Activated CD4-positive, alpha-beta T cell treated with anti-CD3 and anti-CD28 coated beads for 4 hours (primary cell): ENCODE data around the gene CCDC171.

Experiments
- DNase-seq, 2 donors: peaks; one replicate each; pipeline ENCODE4 v3.0.0-alpha.2; 2020

CCDC171 gene

DNA sequence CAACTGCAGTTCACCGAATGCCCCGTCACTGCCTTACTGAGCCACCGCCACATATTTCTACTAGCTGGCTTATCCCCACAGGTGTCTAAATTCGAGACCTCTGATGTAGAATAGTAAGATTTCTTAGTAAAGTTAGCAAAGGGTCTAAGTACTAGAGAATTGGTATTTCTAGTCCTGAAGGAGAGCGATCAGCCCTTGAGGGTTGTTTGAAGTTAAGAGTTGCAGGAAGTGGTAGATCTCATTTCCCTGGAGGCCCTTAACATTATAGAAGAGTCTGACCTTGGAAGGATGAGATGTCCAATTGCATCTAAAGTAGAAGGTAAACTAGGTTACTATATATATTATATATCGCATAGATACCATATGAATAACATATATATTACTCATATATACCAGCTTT is 451.8 kb downstream of the CCDC171 start:
- DNase-seq, result no peak

DNA sequence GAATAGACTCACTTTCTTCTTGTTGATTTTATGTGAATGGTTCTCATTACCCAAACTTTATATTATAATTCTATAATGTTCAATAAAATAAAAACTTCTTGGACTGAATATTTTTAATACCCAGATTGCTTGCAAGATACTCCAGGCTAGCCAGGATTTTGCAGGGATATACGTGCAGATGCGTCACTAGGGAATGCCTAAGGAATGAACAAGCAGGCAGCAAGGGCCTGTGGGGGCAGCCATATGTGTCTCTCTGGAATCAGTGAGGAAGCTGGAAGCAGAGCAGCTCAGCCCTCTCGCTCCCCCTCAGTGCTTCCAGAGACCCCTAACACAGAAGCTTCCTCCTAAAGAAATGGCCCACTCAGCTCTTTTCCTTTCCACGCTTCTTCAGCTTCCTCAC is 457.4 kb downstream of the CCDC171 start:
- no peak for DNase-seq

DNA sequence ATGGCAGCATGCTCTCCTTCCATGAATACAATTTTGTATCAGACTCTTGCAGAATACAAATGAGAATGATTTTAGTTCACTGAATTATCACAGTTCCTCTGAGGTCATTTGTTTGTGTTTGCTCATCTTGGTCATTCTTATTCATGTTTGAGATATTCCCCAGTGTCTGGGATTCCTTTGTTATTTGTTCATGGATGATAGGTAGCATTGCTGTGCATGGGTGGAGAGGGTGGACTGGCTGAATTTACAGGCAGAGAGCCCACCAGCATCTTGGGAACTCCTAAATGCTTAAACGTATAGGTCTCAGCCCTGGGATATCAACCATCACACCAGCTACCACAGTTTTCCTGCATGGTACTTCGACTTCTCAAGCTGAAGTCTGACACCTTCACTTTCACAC is 459.8 kb downstream of the CCDC171 start:
- DNase-seq, result no peak

DNA sequence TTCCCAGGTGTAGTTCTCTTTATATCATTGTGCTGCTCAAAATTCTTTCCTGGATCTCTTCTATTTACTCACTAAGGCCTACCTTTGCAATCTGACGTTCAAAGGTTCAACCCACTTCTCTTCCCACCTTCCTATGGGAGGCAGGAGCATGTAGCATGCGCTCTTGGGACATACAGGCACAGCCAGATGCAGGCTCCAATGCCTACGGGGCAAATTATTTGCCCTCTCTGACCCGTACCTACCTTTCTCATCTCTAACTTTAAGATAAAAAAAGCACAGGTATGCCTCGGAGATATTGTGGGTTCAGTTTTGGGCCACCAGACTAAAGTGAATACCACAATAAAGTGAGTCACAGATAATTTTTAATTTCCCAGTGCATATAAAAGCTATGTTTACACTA is 460.5 kb downstream of the CCDC171 start:
- DNase-seq, result no peak

DNA sequence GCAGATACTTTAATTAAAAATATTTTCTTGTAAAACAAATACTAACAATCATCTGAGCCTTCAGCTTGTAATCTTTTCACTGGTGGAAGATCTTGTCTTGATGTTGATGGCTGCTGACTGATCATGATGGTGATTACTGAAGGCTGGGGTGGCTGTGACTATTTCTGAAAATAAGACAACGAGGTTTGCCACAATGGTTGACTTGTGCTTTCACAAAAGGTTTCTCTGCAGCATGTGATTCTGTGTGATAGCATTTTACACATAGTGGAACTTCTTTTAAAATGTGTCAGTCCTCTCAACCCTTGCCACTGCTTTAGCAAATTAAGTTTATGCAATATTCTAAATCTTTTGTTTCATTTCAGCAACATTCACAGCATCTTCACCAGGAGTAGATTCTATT is 461.0 kb downstream of the CCDC171 start:
- DNase-seq, result no peak

DNA sequence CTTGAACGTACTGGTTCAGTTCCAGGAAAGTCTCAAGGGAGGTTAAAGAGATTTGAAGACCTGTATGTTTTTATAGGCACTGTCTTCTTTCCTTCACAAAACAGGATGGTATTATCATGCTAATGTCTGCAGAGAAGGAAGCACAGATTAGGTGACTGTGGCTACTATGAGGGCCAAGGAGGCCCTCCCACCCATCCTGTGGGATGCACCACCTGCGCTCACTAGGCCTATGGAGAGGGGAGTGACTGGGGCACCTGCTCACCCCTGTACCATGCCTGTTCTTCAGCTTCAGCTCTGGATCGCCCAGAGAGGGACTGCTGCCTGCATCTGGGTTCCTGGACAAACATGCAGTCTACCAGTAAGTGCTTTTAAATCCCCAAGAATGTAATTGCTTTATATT is 469.4 kb downstream of the CCDC171 start:
- DNase-seq, result no peak

DNA sequence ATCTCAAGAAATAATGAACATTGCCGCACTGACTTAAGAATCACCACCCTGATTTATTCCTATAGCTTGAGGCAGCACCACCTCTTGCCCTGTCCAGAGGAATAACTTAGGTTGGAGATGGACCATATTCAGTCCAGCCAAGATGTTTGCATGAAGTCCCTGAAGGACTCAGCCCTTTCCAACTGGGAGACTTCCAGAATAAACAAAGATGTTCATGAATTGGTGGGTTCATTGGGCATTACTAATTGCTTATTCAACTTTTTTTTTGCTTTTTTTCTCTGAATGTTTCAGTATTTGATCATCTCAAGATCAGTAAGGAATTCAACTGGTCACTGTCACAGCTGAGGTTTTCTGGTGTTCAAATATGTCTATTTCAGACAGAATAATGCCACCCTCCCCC is 470.6 kb downstream of the CCDC171 start:
- no peak for DNase-seq
